ENCODE data around the gene PSMF1.

DNA sequence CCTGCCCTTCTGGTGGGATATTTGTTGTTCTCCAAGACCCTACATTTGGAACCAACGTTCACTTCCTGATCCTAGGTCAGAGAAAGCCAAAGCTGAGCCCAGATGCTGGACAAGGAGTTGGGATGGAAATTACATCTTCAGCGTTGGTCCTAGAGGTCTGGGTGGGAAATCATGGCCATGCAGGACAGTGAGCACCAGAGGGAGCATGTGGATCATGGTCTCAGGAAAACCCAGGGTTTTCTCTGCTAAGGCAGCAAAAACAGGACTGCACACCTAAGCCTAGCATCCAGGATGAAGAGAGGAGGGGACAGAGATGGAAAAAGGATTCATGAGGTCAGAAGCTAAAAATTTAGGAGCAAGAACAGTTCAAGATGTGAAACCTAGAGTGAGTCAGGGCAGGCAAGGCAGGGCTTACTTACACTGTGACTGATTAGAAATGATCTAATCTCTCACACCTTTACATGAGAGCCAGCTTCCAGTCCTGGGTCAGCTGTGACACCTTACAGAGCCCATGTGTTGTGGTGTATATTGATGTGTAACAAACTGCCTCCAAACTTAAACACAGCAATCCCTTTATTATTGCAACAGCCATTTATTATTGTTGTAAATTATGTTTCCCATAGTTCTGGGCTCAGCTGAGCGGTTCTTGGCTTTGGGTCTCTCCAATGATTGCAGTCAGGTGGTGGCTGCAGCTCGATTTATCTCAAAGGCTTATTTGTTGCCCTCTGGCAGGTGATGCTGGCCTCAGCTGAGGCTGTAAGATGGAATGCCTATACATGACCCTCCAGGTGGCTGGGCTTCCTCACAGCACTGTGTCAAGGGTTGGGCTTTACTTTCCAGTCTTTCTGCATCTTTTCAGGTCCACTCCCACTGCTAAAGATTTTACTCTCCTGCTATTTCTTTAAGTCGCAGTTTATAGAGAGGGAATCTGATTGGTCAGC, 91.3 kb downstream of the PSMF1 start:
- TF ChIP-seq, protein P1, sequence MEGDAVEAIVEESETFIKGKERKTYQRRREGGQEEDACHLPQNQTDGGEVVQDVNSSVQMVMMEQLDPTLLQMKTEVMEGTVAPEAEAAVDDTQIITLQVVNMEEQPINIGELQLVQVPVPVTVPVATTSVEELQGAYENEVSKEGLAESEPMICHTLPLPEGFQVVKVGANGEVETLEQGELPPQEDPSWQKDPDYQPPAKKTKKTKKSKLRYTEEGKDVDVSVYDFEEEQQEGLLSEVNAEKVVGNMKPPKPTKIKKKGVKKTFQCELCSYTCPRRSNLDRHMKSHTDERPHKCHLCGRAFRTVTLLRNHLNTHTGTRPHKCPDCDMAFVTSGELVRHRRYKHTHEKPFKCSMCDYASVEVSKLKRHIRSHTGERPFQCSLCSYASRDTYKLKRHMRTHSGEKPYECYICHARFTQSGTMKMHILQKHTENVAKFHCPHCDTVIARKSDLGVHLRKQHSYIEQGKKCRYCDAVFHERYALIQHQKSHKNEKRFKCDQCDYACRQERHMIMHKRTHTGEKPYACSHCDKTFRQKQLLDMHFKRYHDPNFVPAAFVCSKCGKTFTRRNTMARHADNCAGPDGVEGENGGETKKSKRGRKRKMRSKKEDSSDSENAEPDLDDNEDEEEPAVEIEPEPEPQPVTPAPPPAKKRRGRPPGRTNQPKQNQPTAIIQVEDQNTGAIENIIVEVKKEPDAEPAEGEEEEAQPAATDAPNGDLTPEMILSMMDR (conservative IDR thresholded peaks at IDR 0.05; ENCODE audit: low read depth, low read length), result peak; percentile 48
- no peak for TF ChIP-seq POLR2A (IDR thresholded peaks at IDR 0.05; ENCODE audit: low read depth, low read length)
- TF ChIP-seq RAD21 (IDR thresholded peaks at IDR 0.05; ENCODE audit: low read length), result peak; percentile 52
- TF ChIP-seq MAFK (IDR thresholded peaks at IDR 0.05; ENCODE audit: low read depth, low read length), result no peak
- no peak for TF ChIP-seq CEBPB (IDR thresholded peaks at IDR 0.05; ENCODE audit: low read depth, low read length)
- TF ChIP-seq FOS (IDR thresholded peaks at IDR 0.05; ENCODE audit: low read depth, low read length), result no peak
- no peak for TF ChIP-seq RFX5 (IDR thresholded peaks at IDR 0.05; ENCODE audit: low read depth, low read length)
- no peak for TF ChIP-seq MXI1 (IDR thresholded peaks at IDR 0.05; ENCODE audit: borderline replicate concordance, low read depth, low read length)
- no peak for TF ChIP-seq RCOR1 (IDR thresholded peaks at IDR 0.05; ENCODE audit: insufficient replicate concordance, low read length)
- TF ChIP-seq SMC3 (IDR thresholded peaks at IDR 0.05; ENCODE audit: low read depth, low read length), result peak; percentile 41; the same call in 1 of the 2 replicates
- no peak for TF ChIP-seq BHLHE40 (IDR thresholded peaks at IDR 0.05; ENCODE audit: low read depth, low read length)

Measured in IMR-90 (cell line).